PC-9 (cell line): Measurements from ENCODE around the gene MGST1. TPM values are rescaled to one million over a fixed set of nuclear protein-coding genes. Genes with fewer than 3 reads are reported as not detected.

Source experiments
- BruUV-seq: library from RNA; stranded (reverse); fragments of 400-500 nt; replicated peaks from 2 replicates; lab custom pipeline; 2021; lab: Mats Ljungman, UMichigan
- CTCF ChIA-PET: fragments of 300-600 bp; sonication (Branson Sonifier 250); formaldehyde crosslinking; loops from one replicate; lab custom pipeline; 2022; ENCODE audit warnings: antibody characterized with exemption; lab: Charles Lee
- POLR2A ChIA-PET: fragments of 300-600 bp; sonication (Branson Sonifier 250); formaldehyde crosslinking; loops from one replicate; lab custom pipeline; 2022; ENCODE audit warnings: antibody characterized with exemption; ENCODE audit not compliant: unreplicated experiment; lab: Charles Lee
- DNase-seq, 2 experiments: peaks; one replicate each; pipeline versions ENCODE4 v3.0.0 to v3.0.0-alpha.2; 2015 to 2022; ENCODE audit warnings: mixed read lengths in 1 of 2
- H2AFZ ChIP-seq: fragments of 200-600 bp; sonication (generic); 2 replicates; pipeline ENCODE4 v1.8.1; 2017; ENCODE audit warnings: antibody characterized with exemption
- H3F3A ChIP-seq: fragments of 200-600 bp; sonication (generic); 2 replicates; pipeline ENCODE4 v1.8.1; 2017; ENCODE audit warnings: antibody characterized with exemption, mild to moderate bottlenecking, low read depth; ENCODE audit not compliant: insufficient read depth
- H3K27ac ChIP-seq: fragments of 200-600 bp; sonication (generic); 2 replicates; pipeline ENCODE4 v1.6.1; 2016; ENCODE audit warnings: mixed run types
- H3K27me3 ChIP-seq: fragments of 200-600 bp; sonication (generic); 2 replicates; pipeline ENCODE4 v1.6.1; 2016; ENCODE audit warnings: low read depth, mixed run types; ENCODE audit not compliant: insufficient read depth
- H3K36me3 ChIP-seq: fragments of 200-600 bp; sonication (generic); 2 replicates; pipeline ENCODE4 v1.6.1; 2016; ENCODE audit warnings: low read depth, mixed run types
- H3K4me1 ChIP-seq: fragments of 200-600 bp; sonication (generic); replicated peaks from 2 replicates; pipeline ENCODE4 v1.6.1; 2016; ENCODE audit warnings: mixed run types; ENCODE audit not compliant: insufficient read depth
- H3K4me2 ChIP-seq: fragments of 200-600 bp; sonication (generic); 2 replicates; pipeline ENCODE4 v1.6.1; 2017; ENCODE audit warnings: mixed run types
- H3K4me3 ChIP-seq: fragments of 200-600 bp; sonication (generic); 2 replicates; pipeline ENCODE4 v1.6.1; 2016; ENCODE audit warnings: mixed run types
- H3K79me2 ChIP-seq: fragments of 200-600 bp; sonication (generic); 2 replicates; pipeline ENCODE4 v1.6.1; 2017; ENCODE audit warnings: low read depth, mixed run types
- H3K9me2 ChIP-seq: fragments of 200-600 bp; sonication (generic); 2 replicates; pipeline ENCODE4 v1.8.1; 2017; ENCODE audit warnings: mild to moderate bottlenecking; ENCODE audit not compliant: insufficient read depth
- H3K9me3 ChIP-seq: fragments of 200-600 bp; sonication (generic); 2 replicates; pipeline ENCODE4 v1.8.1; 2016; ENCODE audit warnings: low read depth; ENCODE audit not compliant: insufficient read depth
- H4K20me1 ChIP-seq: fragments of 200-600 bp; sonication (generic); 2 replicates; pipeline ENCODE4 v1.8.1; 2017; ENCODE audit not compliant: insufficient read depth
- CTCF ChIP-seq: fragments of 200-600 bp; sonication (generic); conservative IDR thresholded peaks from 2 replicates; pipeline ENCODE4 v1.6.1; 2017; ENCODE audit warnings: mixed run types, antibody characterized with exemption, mild to moderate bottlenecking, moderate library complexity
- EZH2 ChIP-seq: fragments of 200-600 bp; sonication (generic); IDR thresholded peaks from 2 replicates; pipeline ENCODE4 v1.8.0; 2017; ENCODE audit warnings: antibody characterized with exemption, low read depth
- intact Hi-C: fragments of 100-400 bp; cut with micrococcal nuclease; formaldehyde crosslinking; loops from one replicate; pipeline ENCODE4 v1.10.0; 2022; ENCODE audit not compliant: unreplicated experiment
- total RNA-seq: library from RNA; stranded (reverse); gene quantifications from 2 replicates; pipeline ENCODE4 v1.2.3, GENCODE V29; 2021

Gene MGST1
- total RNA-seq, 1 experiment from 2014 or later, result 766 TPM

- Histone ChIP-seq H3K9me2 (no peaks in the 10 kb centered on the region), H3K27me3 (no peaks in the 10 kb centered on the region)
- no TSS peak for BruUV-seq
These were observed 22.0 kb upstream of the MGST1 start for GRCh38 chr12:16325426-16325825.

GRCh38 chr12:16327963-16328362 lies 19.5 kb upstream of the MGST1 start:
- Histone ChIP-seq H3K9me3 (peaks cover 17% of the 10 kb centered on the region; the same call in 1 of the 2 replicates), H2AFZ (no peak overlapping the region), H3K4me3 (no peak overlapping the region), H3K4me1 (peaks cover 52% of the 10 kb centered on the region), H3K27ac (no peak overlapping the region), H4K20me1 (no peaks in the 10 kb centered on the region), H3K4me2 (no peak overlapping the region), H3K27me3 (no peaks in the 10 kb centered on the region), H3F3A (peaks cover 15% of the 10 kb centered on the region), H3K36me3 (no peaks in the 10 kb centered on the region), H3K79me2 (no peaks in the 10 kb centered on the region), H3K9me2 (no peaks in the 10 kb centered on the region)
- ChIA-PET POLR2A (no interaction called here), CTCF (no interaction called here)
- DNase-seq, result no peak
- intact Hi-C loops, result no loop called here
- no peak for TF ChIP-seq CTCF
- no TSS peak for BruUV-seq

More at GRCh38 chr12:16325426-16325825, 22.0 kb upstream of the MGST1 start:
- peak; percentile 31 to 52 for DNase-seq
- no peak overlapping the region for H3K4me2 ChIP-seq
- no peaks in the 10 kb centered on the region for H3K79me2 ChIP-seq
- peaks cover 15% of the 10 kb centered on the region; the same call in 1 of the 2 replicates for H3K9me3 ChIP-seq
- POLR2A ChIA-PET, result interaction anchor here (0.7 kb wide), 1 partner anchor 105 kb away, joined by 7 read pairs; no protein-coding TSS in a partner anchor
- no peak overlapping the region for H3K27ac ChIP-seq
- no peak overlapping the region for H2AFZ ChIP-seq
- peaks cover 5% of the 10 kb centered on the region; the same call in 1 of the 2 replicates for H3F3A ChIP-seq
- intact Hi-C loops, result no loop called here
- no peaks in the 10 kb centered on the region for H4K20me1 ChIP-seq
- H3K36me3 ChIP-seq, result no peaks in the 10 kb centered on the region
- H3K4me1 ChIP-seq, result peaks cover 32% of the 10 kb centered on the region
- CTCF ChIA-PET, result interaction anchor here (0.6 kb wide), 1 partner anchor 24 kb away, joined by 4 read pairs; no protein-coding TSS in a partner anchor
- TF ChIP-seq EZH2 (no peak), CTCF (no peak)
- H3K4me3 ChIP-seq, result no peak overlapping the region

GRCh38 chr12:16329594-16329993 lies 17.9 kb upstream of the MGST1 start:
- Histone ChIP-seq H3K9me3 (peaks cover 19% of the 10 kb centered on the region; the same call in 1 of the 2 replicates), H3K27ac (no peak overlapping the region), H4K20me1 (no peaks in the 10 kb centered on the region), H2AFZ (no peak overlapping the region), H3F3A (peaks cover 15% of the 10 kb centered on the region), H3K9me2 (no peaks in the 10 kb centered on the region), H3K4me1 (peaks cover 43% of the 10 kb centered on the region), H3K79me2 (no peaks in the 10 kb centered on the region), H3K27me3 (no peaks in the 10 kb centered on the region), H3K36me3 (no peaks in the 10 kb centered on the region), H3K4me3 (no peak overlapping the region), H3K4me2 (peak overlapping the region; percentile 12; the same call in 1 of the 2 replicates)
- no peak for TF ChIP-seq CTCF
- no peak for TF ChIP-seq EZH2
- ChIA-PET POLR2A (interaction anchor here (0.6 kb wide), 1 partner anchor 20 kb away, joined by 9 read pairs; no protein-coding TSS in a partner anchor), CTCF (no interaction called here)
- DNase-seq, result peak in 1 of 2 experiments; percentile 84
- intact Hi-C loops, result no loop called here
- BruUV-seq, result no TSS peak
